ENCODE data around the gene ARF3. TPM values are rescaled to one million over a fixed set of nuclear protein-coding genes. Genes with fewer than 3 reads are reported as not detected.
A peak's percentile ranks its signal among the peaks of the same experiment; 100 is the strongest.

ARF3 gene
- 138 and 144 TPM in 2 replicates for total RNA-seq
- long read RNA-seq, partial matches to known transcripts, result 0 of 19 reads
- long read RNA-seq, other reads (novel, unspliced or antisense), result 19 of 19 reads

- Mint-ChIP-seq H3K27me3 (ENCODE audit: unreplicated experiment) (peaks cover 11% of the 10 kb centered on the region), H3K36me3 (ENCODE audit: unreplicated experiment) (peaks cover 2% of the 10 kb centered on the region), H3K4me3 (ENCODE audit: unreplicated experiment) (peak within 1 kb of the TSS; percentile 99), H3K9me3 (ENCODE audit: unreplicated experiment) (no peaks in the 10 kb centered on the region), H3K4me1 (ENCODE audit: unreplicated experiment) (peaks cover 23% of the 10 kb centered on the region), H3K27ac (ENCODE audit: unreplicated experiment) (peak within 1 kb of the TSS; percentile 97)
- no peak for TF ChIP-seq CTCF (IDR thresholded peaks at IDR 0.05)
- DNase-seq (ENCODE audit: extremely low spot score, unreplicated experiment), result peak; percentile 98
Observed at GRCh38 chr12:48957141-48958048, at the start of gene ARF3. TSS of gene ARF3 (minus strand) at chr12:48957487. CDS start at chr12:48941095, 16,392 bp downstream.

- Mint-ChIP-seq H3K4me3 (ENCODE audit: unreplicated experiment) (no peak overlapping the region), H3K9me3 (ENCODE audit: unreplicated experiment) (no peaks in the 10 kb centered on the region), H3K27ac (ENCODE audit: unreplicated experiment) (no peak overlapping the region), H3K36me3 (ENCODE audit: unreplicated experiment) (peaks cover 31% of the 10 kb centered on the region), H3K27me3 (ENCODE audit: unreplicated experiment) (peaks cover 2% of the 10 kb centered on the region), H3K4me1 (ENCODE audit: unreplicated experiment) (peaks cover 28% of the 10 kb centered on the region)
- DNase-seq (ENCODE audit: extremely low spot score, unreplicated experiment), result no peak
- no peak for TF ChIP-seq CTCF (IDR thresholded peaks at IDR 0.05)
Observed at GRCh38 chr12:49000346-49000745, 43.1 kb upstream of the ARF3 start.

GRCh38 chr12:48999371-49000131 is 42.3 kb upstream of the ARF3 start, which contains the start of gene DDN:
TSS of gene DDN (minus strand) at chr12:48999375. CDS start at chr12:48999287, 88 bp downstream.
- Mint-ChIP-seq H3K36me3 (ENCODE audit: unreplicated experiment) (peaks cover 24% of the 10 kb centered on the region), H3K4me3 (ENCODE audit: unreplicated experiment) (peak within 1 kb of the TSS; percentile 70), H3K27me3 (ENCODE audit: unreplicated experiment) (peaks cover 2% of the 10 kb centered on the region), H3K4me1 (ENCODE audit: unreplicated experiment) (peaks cover 31% of the 10 kb centered on the region), H3K27ac (ENCODE audit: unreplicated experiment) (no peak within 1 kb of the TSS), H3K9me3 (ENCODE audit: unreplicated experiment) (no peaks in the 10 kb centered on the region)
- no peak for TF ChIP-seq CTCF (IDR thresholded peaks at IDR 0.05)
- no peak for DNase-seq (ENCODE audit: extremely low spot score, unreplicated experiment)

GRCh38 chr12:48998497-48999353 is 41.4 kb upstream of the ARF3 start:
- no peak for DNase-seq (ENCODE audit: extremely low spot score, unreplicated experiment)
- Mint-ChIP-seq H3K9me3 (ENCODE audit: unreplicated experiment) (no peaks in the 10 kb centered on the region), H3K27ac (ENCODE audit: unreplicated experiment) (no peak overlapping the region), H3K27me3 (ENCODE audit: unreplicated experiment) (peaks cover 7% of the 10 kb centered on the region), H3K4me3 (ENCODE audit: unreplicated experiment) (peak overlapping the region; percentile 40), H3K36me3 (ENCODE audit: unreplicated experiment) (peaks cover 17% of the 10 kb centered on the region), H3K4me1 (ENCODE audit: unreplicated experiment) (peaks cover 31% of the 10 kb centered on the region)
- no peak for TF ChIP-seq CTCF (IDR thresholded peaks at IDR 0.05)
